ENCODE data around the gene HIRA. TPM values are rescaled to one million over a fixed set of nuclear protein-coding genes. Genes with fewer than 3 reads are reported as not detected.

Gene HIRA
- total RNA-seq, 4 donors from 2014 or later: 63.8 to 139 (median 107) TPM

- TF ChIP-seq POLR2A (IDR thresholded peaks at IDR 0.05): no peak
- TF ChIP-seq CTCF (IDR thresholded peaks at IDR 0.05): no peak
- 84 to 85% methylated on average over 7 of the region's 7 CpGs for WGBS, 2 donors
- Histone ChIP-seq H3K36me3 (peaks cover 62 to 85% of the 10 kb centered on the region in 2 donors), H3K4me3 (replicated peaks in 1 of 3) (no peak overlapping the region), H3K4me1 (peaks cover 57 to 66% of the 10 kb centered on the region in 2 donors), H3K27me3 (no peaks in the 10 kb centered on the region), H3K27ac (peak overlapping the region; percentile 83 to 99 (median 99)), H3K9me3 (no peaks in the 10 kb centered on the region)
- intact Hi-C loops (cut with DNase I): loop anchor here (10.0 kb wide), 1 partner anchor 79 kb away; the partner anchor contains the start of genes HIRA and MRPL40
- no peak for DNase-seq
Observed at GRCh38 chr22:19355413-19356157, 75.9 kb downstream of the HIRA start.

- Histone ChIP-seq H3K4me1 (peaks cover 43 to 60% of the 10 kb centered on the region in 2 donors), H3K4me3 (replicated peaks in 1 of 3) (no peak overlapping the region), H3K27me3 (no peaks in the 10 kb centered on the region), H3K27ac (peak overlapping the region; percentile 62 to 99 (median 99)), H3K36me3 (peaks cover 66 to 85% of the 10 kb centered on the region in 2 donors), H3K9me3 (no peaks in the 10 kb centered on the region)
- TF ChIP-seq CTCF (IDR thresholded peaks at IDR 0.05) (no peak), POLR2A (IDR thresholded peaks at IDR 0.05) (no peak)
- intact Hi-C loops (cut with DNase I): loop anchor here (10.0 kb wide), 1 partner anchor 81 kb away; the partner anchor contains the start of genes HIRA and MRPL40
- 95 to 98% methylated on average over 5 of the region's 5 CpGs for WGBS, 2 donors
- no peak for DNase-seq
Observed at GRCh38 chr22:19354201-19354600, 77.3 kb downstream of the HIRA start.

GRCh38 chr22:19353363-19354131 is 78.0 kb downstream of the HIRA start:
- intact Hi-C loops (cut with DNase I): loop anchor here (10.0 kb wide), 1 partner anchor 81 kb away; the partner anchor contains the start of genes HIRA and MRPL40
- Histone ChIP-seq H3K4me3 (replicated peaks in 1 of 3) (no peak overlapping the region), H3K27me3 (no peaks in the 10 kb centered on the region), H3K36me3 (peaks cover 62 to 81% of the 10 kb centered on the region in 2 donors), H3K27ac (peak overlapping the region; percentile 62 to 99 (median 99)), H3K9me3 (no peaks in the 10 kb centered on the region), H3K4me1 (peaks cover 36 to 54% of the 10 kb centered on the region in 2 donors)
- no peak for DNase-seq
- 96 to 98% methylated on average over 15 of the region's 18 CpGs for WGBS, 2 donors
- TF ChIP-seq POLR2A (IDR thresholded peaks at IDR 0.05): peak in 1 of 2 donors; percentile 14
- no peak for TF ChIP-seq CTCF (IDR thresholded peaks at IDR 0.05)

- DNase-seq: no peak
- peaks cover 31 to 47% of the 10 kb centered on the region in 2 donors for H3K4me1 ChIP-seq
- WGBS, 2 donors: 92 to 100% methylated on average over 2 to 4 of the region's 4 CpGs
- no peak overlapping the region for H3K4me3 ChIP-seq (replicated peaks in 1 of 3)
- TF ChIP-seq POLR2A (IDR thresholded peaks at IDR 0.05): no peak
- TF ChIP-seq CTCF (IDR thresholded peaks at IDR 0.05): no peak
- H3K27ac ChIP-seq: peak overlapping the region; percentile 45 to 99 (median 99)
- intact Hi-C loops (cut with DNase I): loop anchor here (10.0 kb wide), 1 partner anchor 82 kb away; the partner anchor contains the start of genes HIRA and MRPL40
- no peaks in the 10 kb centered on the region for H3K9me3 ChIP-seq
- peaks cover 62 to 78% of the 10 kb centered on the region in 2 donors for H3K36me3 ChIP-seq
- no peaks in the 10 kb centered on the region for H3K27me3 ChIP-seq
Observed at GRCh38 chr22:19352766-19353165, 78.8 kb downstream of the HIRA start.

All from thyroid gland (tissue), 4 donors.